DMS53 (cell line): ENCODE results near the gene FAM81B.

Experiments used
- DNase-seq: peaks from one replicate; lab custom pipeline; 2025; lab: John Stamatoyannopoulos, UW

The FAM81B gene

DNA sequence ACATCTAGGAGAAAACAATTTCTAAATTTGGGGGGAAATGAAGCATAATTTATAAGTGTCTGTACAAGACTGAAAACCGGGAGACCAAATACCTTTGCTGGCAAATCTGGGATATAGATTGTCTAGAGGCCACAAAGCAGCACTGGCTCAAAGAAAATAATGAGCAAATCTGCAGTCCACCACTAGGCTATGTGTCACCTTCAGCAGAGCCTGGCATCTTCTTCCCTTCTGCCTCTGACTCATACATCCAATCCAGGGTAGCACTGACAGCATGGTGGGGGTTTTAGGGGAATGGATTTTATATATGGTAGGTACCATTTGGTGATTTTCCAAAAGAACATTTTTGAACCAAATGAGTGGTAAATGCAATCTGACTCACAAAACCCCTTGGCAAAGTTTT is 12.8 kb downstream of the FAM81B start:
- peak; percentile 54 for DNase-seq

DNA sequence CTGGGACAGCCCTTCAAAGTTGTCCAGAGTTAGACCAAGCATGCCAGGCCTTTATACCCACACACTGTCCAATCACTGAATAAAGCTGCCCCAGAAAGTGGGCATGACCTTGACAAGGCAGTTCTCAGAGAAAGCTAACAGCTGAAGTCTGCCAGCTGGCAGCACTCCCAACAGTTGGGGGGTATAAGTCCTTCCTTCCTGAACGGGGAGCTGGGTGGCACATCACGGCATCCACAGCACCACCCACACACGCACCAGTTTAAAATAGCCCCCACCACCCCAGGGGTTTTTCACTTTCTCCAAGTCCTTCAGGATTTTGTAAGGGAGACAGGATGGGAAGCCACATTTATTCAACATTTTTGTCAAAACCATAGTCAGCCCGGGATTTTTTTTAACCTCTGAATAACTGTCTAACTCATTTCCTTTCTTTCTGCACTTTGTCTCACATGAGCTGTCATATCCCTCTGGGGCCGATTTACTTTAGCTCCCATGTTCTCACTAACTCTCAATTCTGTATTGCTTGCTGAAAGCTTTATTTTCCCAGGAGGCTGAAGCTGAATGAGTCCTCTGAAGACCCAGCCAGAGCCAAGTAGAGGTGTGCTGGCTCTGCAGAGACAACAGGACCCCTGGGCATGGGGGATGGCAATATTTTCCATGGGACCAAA is 15.4 kb downstream of the FAM81B start:
- DNase-seq, result no peak

DNA sequence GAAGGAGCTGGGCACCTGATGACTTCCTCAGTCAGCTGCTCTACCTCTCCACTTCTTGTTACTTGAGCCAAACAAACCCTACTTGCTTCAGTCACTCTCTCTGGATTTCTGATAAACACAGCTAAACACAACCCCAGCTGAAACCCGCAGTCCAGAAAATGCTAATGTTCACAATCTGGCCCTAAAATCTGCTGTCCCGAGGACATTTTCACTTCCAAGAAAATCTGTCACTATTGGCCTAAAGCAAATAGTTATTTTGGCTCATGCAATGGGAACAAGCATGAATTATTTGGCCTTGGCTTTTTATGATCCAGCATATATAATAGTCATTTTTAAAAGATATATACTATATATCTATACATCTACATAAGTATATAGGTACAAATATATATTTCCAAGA is 19.1 kb downstream of the FAM81B start:
- no peak for DNase-seq

DNA sequence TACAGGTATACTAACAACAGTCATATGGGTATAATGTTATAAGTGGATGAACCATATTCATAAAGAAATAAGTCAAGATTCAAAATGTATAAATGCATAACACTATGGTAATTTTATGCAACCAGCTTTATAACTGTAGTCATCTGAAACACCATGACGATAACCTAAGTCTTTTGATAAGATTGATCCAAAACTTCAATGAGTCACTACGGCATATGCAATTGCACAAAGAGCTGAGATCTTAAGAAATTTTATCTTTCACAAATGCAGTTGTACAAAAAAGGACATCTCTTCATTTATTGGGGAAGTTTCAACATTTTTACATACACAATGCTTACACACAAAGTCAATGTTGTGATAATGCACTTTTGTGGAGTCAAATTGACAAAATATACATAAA is 20.3 kb downstream of the FAM81B start:
- no peak for DNase-seq

- no peak for DNase-seq
These were observed 23.3 kb downstream of the FAM81B start for GRCh38 chr5:95414451-95414850.

GRCh38 chr5:95417971-95418370 is 26.8 kb downstream of the FAM81B start:
- peak; percentile 75 for DNase-seq

DNA sequence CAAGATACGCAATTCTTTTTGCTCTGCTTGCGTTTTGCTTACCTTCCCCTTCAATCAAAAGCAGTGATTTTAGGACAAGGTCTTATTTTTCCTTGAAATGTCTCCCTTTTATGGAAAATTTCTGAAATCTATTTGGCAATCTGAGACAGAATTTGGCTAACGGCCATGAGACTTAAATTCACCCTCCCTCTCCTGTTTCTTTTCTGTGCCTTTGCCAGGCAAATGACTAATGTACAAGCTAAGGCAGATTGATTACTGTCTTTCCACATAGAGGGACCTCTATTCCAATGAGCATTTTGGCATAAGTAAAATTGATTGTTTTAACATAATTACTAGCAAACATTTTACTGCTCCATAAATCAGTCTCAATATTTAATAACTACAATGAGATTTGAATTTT is 31.7 kb downstream of the FAM81B start:
- no peak for DNase-seq

DNA sequence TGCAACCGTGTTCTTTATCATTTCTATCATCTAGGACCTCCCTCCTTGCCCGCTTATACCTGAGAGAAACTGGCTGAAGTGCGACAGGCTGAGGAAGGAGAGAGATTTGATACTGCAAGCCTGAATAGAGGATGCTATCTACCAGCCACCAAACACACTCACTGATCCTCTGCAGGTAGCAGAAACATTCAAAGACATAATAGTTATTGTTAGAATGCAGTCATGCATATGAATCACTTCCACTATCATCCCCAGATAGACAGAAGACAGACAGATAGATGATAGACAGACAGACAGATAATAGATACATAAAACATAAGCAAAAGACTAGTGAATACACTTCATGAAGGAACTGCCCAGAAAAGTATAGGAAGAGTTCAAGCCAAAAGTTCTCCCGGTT is 32.9 kb downstream of the FAM81B start:
- DNase-seq, result no peak

- DNase-seq, result no peak
These were observed 33.4 kb downstream of the FAM81B start for GRCh38 chr5:95424526-95424925.

DNA sequence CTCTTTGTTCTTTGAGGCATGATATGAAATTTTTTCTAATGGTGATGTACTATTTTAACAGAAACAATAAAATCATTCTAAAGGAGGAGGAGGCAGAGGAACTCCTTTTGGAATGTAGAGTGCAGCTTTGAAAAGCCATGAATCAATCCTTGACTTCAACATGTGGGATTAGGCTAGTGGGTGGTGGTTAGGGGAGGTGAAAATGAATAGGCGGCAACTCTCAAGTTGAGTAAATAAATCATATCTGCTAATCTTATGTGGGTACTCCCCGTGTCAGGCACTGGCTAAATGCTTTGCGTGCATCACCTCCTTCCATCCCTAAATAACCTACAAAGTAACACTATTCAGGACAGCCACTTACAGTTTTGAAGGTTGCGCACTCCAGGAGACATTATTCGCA is 35.1 kb downstream of the FAM81B start:
- DNase-seq, result no peak

DNA sequence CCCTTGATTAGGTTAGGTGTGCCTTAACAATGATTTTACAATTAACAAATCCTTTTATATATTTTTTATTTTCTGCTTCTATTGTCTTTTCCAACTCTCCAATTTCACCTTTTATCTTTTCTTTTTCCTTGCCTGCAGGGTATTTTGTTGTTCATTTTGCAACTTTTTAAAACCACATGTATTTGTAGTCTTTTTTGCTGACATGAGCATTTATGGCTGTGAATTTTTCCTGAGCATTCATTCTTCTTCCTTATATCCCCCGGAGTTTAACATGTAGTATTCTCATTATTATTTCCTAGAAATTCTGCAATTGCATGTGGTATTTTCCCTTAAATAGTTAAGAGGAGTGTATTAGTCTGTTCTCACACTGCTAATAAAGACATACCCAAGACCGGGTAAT is 41.6 kb downstream of the FAM81B start:
- DNase-seq, result no peak

- DNase-seq, result no peak
These were observed 48.8 kb downstream of the FAM81B start for GRCh38 chr5:95439801-95440493.

DNA sequence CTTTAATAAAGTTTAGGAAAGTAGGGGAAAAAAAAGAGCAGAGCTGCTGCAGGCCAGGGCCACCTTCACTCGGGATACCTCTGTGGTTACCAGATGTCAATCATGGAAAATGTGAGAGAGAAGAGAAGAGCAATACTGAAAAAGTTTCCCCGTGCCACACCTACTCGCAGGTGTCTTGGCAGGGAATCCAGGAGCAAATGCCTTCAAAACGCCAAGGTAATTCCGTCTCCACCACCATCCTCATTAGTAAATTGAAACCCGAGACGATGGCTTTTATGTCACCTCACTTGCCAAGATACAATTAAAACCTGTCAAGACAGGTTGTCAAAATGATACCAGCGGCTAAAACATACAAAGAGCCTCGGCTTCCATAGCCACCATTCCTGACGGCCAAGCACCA is 49.7 kb downstream of the FAM81B start:
- no peak for DNase-seq

DNA sequence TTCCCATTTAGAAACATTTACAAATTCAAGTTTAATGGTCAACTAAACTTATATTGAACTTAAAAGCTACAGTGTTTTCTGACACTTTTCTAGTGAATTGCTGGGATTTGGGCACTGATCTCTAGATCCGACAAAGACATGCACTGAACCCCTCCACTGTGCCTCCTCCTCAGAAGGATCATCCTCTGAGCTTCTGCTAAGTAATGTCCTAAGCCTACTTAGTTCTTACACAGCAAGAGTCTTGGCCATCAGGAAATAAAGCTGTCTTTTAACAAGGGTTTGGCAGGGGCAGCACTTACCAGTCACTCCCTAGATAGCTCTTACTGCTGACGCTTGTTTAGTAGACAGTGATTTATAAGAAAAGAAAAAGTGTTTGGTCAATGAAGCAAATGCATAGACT is 50.5 kb downstream of the FAM81B start:
- DNase-seq, result no peak

GRCh38 chr5:95445442-95445841 is 54.3 kb downstream of the FAM81B start:
- no peak for DNase-seq

DNA sequence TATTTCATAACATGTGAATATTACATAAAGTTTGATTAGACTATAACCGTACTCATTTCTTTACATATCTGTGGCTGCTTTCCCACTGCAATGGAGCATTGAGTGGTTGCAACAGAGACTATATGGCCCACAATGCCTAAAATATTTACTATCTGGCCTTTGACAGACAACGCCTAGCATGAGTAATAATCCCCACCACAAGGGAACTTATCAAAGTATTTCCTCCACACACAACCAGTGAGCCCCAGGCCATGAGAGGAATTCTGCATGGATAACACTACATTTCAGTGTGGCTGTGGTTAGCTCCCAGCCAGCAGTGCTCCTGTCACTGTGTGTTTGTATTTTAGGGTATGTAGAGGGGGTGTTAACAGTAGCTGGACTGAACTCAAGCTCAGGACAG is 54.8 kb downstream of the FAM81B start:
- no peak for DNase-seq

- no peak for DNase-seq
These were observed 55.5 kb downstream of the FAM81B start for GRCh38 chr5:95446560-95447221.

GRCh38 chr5:95447961-95448360 is 56.8 kb downstream of the FAM81B start:
- DNase-seq, result no peak

DNA sequence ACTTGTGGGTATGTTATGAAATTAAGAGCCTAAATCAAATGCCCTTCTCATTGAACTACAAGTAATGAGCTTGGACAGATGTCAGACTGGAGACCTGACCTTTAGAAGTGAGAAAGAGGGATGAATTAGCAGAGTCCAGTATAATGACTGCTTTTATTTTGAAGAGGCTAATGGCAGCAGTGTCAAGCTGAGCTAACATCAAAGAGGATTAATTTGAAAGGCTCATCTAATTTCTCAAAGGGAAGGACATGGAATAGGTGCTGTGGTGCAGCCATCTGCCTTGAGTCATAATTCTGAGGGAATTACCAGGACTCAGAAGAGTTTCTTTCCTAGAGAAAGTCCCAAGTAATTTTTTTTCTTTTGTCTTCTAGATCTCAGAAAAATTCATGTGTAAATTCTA is 57.6 kb downstream of the FAM81B start:
- no peak for DNase-seq

DNA sequence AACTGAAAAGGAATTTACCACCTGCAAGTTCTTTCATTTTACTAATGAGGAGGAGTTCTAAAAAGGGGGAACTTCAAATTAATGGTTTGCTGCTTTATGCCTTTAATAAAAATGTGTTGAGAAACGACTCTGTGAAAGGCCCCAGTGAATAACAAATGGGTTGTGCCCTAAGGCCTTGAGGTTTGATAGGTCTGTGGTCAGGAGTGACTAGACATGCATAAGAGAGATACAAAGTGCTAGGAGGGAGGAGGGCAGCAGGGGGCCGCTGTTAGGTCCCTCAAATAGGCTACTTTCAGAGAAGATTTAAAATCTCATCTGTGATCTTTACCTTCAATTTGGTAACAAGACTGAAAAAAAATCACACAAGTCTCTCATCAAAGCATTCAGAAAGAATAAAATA is 58.3 kb downstream of the FAM81B start:
- no peak for DNase-seq

DNA sequence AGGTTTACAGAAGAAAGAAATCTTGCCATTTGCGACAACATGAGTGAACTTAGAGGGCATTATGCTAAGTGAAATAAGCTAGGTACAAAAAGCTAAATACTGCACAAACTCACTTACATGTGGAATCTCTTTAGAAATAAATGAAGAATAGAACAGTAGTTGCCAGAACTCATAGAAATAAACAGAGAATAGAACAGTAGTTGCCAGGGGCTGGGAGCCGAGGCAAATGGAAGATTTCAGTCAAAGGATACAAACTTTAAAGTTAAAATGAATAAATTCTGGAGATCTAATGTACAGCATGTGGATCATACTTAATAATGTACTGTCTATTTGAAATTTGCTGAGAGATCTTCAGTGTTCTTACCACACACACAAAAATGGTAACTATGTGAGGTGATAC is 63.4 kb downstream of the FAM81B start:
- DNase-seq, result no peak

DNA sequence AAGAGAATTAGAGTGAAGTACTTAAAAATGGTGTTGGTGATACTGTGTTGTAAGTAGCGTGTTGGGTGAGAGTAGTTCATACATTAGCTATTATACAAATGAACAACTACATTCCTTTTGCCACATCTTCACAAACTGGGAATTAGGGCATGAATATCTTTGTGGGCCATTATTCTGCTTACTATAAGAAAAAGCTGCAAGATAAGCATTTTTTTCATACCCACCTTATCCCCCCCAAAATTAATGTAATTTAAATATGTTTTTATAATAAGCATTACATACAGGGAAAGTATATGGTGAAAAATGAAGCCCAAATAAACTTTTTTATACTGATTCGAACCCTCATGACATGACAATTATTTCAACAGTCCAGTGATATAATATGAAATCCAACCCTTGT is 69.5 kb downstream of the FAM81B start:
- no peak for DNase-seq

DNA sequence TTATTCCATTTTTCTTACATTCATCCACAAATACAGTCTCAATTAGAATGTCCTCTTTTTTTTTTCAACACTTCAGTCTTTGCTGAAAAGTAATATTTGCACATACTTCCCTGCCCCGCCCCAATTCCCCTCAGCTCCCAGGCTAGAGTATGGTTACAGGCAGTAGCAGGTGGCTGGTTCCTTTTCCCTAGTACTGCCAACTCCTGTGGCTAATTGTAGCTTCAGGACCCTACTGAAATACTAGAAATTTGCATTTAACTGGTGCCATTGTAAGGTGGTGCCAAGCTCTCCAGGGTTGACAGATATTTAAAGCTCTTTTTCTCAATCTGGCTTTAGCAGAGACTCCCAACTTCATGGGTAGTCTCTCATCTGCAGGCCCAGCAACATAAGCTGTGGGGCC is 80.3 kb downstream of the FAM81B start:
- peak; percentile 70 for DNase-seq

DNA sequence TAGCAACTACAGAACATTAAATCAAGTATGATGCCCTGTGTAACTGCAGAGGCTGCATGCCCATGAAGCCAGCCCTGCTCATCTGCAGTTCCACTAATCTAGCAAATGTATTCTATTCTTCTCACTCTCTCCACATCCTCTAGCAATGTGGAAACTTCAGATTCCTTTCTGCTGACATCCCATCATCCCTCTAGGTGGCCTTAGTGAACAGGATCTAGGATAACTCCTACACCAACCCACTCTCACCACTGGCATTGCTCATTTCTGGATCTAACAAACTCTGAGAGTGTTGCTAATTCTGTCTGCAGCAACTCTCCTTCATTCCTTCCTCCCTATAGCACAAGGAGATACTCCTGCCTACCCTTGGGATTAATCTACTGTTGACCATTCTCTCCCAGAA is 80.8 kb downstream of the FAM81B start:
- DNase-seq, result peak; percentile 34
